Measurements from ENCODE around the gene TAS2R38. TPM values are rescaled to one million over a fixed set of nuclear protein-coding genes. Genes with fewer than 3 reads are reported as not detected.

TAS2R38 gene
- total RNA-seq, 1 experiment from 2014 or later: not detected

DNA sequence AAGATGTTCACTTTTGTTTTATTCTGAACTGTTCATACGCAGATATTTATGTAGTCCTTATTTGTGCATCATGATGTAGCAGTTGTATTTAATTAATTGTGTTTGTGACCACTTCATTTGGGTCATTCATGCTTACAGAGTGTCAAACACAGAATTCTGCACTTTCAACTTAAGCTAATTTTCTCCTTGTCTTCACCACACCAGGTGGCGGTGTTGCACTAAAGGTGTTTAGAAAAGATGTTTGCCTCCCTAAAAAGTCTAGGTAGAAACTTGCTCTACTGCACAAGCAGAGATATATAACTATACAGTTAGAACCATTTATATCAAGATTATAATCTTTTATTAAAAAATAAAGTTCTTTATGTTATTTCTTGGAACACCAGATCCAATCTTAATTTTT, 1.3 kb upstream of the TAS2R38 start:
- ChIA-PET CTCF (interaction anchor here (0.5 to 3.1 kb wide), 12 partner anchors 8 to 329 kb away, joined by 3 to 36 read pairs (median 5); no protein-coding TSS in a partner anchor), POLR2A (no interaction called here), RAD21 (ENCODE audit: low non-redundant PET in 1 of 2, low total read pairs in 2 of 2, uncharacterized antibody in 2 of 2, unreplicated experiment in 2 of 2) (no interaction called here)
- Histone ChIP-seq H3K9me2 (ENCODE audit: insufficient read depth) (no peaks in the 10 kb centered on the region), H2AFZ (ENCODE audit: low read depth, low read length, poor library complexity, severe bottlenecking) (peak overlapping the region; percentile 71), H4K20me1 (ENCODE audit: insufficient read depth) (no peaks in the 10 kb centered on the region), H3K4me1 (ENCODE audit: control insufficient read depth in 1 of 2, insufficient read depth in 2 of 2, low read length in 2 of 2) (peaks cover 0 to 5% of the 10 kb centered on the region in 2 experiments; a peak in 2 of 4 replicates), H3K79me2 (ENCODE audit: insufficient read depth, low read length) (no peaks in the 10 kb centered on the region), H3K9me3 (ENCODE audit: control insufficient read depth in 1 of 2, insufficient read depth in 1 of 2, low read depth in 1 of 2, low read length in 2 of 2) (no peaks in the 10 kb centered on the region), H3K4me3 (replicated peaks in 1 of 2; ENCODE audit: low read depth in 1 of 2, low read length in 2 of 2) (no peak overlapping the region), H3K9ac (ENCODE audit: low read length) (no peak overlapping the region), H3K36me3 (ENCODE audit: control insufficient read depth in 1 of 2, insufficient read depth in 2 of 2, low read length in 2 of 2) (no peaks in the 10 kb centered on the region), H3K27ac (ENCODE audit: low read depth, low read length) (no peak overlapping the region), H3K27me3 (ENCODE audit: insufficient read depth, low read length) (no peaks in the 10 kb centered on the region), H3K4me2 (ENCODE audit: low read length) (no peak overlapping the region)
- intact Hi-C loops (cut with micrococcal nuclease): loop anchor here (2.0 to 5.0 kb wide), 2 partner anchors 323 to 328 kb away; no protein-coding TSS in a partner anchor
- ATAC-seq (no peak), DNase-seq (ENCODE audit: low read depth, low spot score) (peak; percentile 28)
- BruUV-seq (replicated peaks): no TSS peak
- TF ChIP-seq RAD21 (IDR thresholded peaks at IDR 0.05; ENCODE audit: low read depth) (peak; percentile 66), POLR2A (IDR thresholded peaks at IDR 0.05; ENCODE audit: borderline replicate concordance, extremely low read depth, insufficient read depth, insufficient read length) (no peak)
- TF ChIP-seq, protein P1, sequence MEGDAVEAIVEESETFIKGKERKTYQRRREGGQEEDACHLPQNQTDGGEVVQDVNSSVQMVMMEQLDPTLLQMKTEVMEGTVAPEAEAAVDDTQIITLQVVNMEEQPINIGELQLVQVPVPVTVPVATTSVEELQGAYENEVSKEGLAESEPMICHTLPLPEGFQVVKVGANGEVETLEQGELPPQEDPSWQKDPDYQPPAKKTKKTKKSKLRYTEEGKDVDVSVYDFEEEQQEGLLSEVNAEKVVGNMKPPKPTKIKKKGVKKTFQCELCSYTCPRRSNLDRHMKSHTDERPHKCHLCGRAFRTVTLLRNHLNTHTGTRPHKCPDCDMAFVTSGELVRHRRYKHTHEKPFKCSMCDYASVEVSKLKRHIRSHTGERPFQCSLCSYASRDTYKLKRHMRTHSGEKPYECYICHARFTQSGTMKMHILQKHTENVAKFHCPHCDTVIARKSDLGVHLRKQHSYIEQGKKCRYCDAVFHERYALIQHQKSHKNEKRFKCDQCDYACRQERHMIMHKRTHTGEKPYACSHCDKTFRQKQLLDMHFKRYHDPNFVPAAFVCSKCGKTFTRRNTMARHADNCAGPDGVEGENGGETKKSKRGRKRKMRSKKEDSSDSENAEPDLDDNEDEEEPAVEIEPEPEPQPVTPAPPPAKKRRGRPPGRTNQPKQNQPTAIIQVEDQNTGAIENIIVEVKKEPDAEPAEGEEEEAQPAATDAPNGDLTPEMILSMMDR (IDR thresholded peaks at IDR 0.05 in 2 of 3, conservative IDR thresholded peaks at IDR 0.05 in 1 of 3; ENCODE audit: borderline replicate concordance in 1 of 3, insufficient read depth in 1 of 3, low read depth in 2 of 3, low read length in 2 of 3): peak; percentile 43 to 46 (median 45); a peak in 5 of 6 replicates
- TF ChIP-seq, protein P2, sequence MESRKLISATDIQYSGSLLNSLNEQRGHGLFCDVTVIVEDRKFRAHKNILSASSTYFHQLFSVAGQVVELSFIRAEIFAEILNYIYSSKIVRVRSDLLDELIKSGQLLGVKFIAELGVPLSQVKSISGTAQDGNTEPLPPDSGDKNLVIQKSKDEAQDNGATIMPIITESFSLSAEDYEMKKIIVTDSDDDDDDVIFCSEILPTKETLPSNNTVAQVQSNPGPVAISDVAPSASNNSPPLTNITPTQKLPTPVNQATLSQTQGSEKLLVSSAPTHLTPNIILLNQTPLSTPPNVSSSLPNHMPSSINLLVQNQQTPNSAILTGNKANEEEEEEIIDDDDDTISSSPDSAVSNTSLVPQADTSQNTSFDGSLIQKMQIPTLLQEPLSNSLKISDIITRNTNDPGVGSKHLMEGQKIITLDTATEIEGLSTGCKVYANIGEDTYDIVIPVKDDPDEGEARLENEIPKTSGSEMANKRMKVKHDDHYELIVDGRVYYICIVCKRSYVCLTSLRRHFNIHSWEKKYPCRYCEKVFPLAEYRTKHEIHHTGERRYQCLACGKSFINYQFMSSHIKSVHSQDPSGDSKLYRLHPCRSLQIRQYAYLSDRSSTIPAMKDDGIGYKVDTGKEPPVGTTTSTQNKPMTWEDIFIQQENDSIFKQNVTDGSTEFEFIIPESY (IDR thresholded peaks at IDR 0.05; ENCODE audit: extremely low read depth, insufficient replicate concordance, low read length): no peak

Measured in HCT116 (cell line).